DMS114 treated with DMSO at 0.1 percent for 48 hours (cell line): ENCODE data around the gene TRERF1.

Experiments used
- DNase-seq: peaks from one replicate; lab custom pipeline; 2025; ENCODE audit not compliant: unreplicated experiment; lab: John Stamatoyannopoulos, UW

Gene TRERF1

DNA sequence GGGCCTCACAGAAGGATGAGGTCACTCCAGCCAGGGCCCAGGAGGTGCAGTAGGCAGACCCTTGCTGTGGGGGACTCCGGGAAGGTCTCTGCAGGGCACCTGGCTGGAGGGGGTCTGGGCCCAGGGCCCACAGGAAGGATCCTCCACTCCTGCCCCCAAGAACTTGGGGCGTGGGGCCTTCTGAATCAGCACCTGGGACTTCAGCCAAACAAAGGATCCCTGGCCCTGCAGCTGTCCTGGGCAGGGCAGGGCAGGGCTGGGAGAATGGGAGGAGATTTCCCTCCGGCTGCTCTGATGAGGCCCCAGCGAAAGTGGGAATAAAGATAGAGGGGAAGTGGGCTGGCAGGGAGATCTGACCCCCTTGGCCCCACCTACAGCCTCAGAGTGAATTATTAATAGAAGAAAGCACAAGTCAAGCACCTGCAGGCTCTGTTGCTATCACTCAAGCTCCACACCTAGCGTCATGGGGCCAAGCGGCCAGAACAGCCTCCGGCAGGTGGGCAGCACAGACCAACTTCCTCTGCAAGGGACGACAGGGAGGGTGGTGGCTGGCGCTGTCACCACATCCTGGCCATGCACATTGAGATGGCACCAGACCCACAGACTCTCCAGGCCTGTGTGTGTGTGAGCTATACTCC, 172.5 kb downstream of the TRERF1 start:
- no peak for DNase-seq

DNA sequence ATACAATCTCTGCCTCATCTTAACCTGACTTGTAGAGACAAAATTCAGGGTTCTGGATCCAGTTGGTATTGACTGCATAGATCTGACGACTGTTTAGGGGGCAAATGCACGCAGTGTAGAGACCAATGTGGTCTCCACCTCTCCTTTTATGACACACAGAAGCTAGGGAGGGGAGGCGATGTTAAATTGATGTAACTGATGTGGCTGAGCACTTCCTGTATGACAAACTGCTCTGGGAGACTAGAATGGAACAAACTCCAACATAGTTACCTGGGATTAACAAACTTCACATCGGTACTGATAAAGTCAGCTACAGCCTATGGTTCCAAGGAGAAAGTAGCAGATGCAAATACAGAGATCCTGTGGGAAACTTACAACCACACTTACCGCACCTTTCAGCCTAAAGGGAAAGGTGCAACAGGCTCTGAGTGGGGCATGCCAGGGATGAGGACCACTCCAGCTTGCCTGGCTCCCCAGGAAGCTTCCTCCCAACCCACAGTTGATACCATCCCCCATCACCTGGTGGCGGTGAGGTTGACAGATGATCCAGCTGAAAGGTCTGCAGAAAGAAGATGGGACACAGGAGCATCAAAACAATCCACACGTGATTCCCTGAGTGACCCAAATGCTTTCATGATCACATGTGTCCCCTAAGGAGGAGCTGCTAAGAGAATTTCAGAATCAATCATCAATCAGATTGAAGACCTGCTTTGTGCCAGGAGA, 173.4 kb downstream of the TRERF1 start:
- no peak for DNase-seq

DNA sequence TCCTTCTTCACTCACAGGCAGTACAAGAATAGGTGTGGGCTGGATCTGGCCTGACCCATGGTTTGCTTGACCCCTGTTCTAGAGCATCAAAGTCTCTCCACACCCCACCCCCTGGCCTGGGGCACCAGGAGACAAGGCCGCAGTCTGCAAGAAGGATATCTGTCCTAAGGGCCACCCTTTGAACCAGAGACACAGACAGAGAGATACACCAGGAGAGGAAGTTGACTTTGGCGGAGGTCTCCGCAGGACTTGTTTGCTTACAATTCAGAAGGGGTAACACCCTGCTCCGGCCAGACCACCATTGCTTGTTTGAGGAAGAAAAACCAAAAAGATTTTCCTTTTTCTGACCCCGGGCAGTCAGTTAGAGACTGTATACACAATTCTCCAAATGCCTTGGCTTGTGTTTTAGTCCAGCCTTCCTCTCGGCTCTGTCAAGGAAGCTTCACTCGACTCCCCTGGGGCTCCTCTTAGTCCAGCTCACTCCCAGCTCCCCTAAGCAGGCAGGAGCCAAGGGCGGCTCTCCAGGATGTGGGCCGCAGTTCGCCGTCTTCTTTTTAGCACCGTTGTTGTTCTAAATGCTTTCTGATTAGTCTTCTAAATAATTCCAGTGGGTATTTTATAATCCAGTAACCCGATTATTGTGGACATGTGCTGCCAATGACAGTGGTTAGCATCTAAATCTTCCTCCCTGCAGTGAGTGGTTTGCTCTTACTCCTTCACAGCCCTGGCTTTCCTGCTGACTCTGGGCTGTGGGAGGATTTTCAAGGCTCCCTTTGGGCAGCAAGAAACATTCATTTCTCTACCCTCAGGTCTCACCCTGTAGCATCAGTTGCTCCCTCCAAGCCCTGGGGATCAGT, 175.5 kb downstream of the TRERF1 start:
- DNase-seq = no peak

DNA sequence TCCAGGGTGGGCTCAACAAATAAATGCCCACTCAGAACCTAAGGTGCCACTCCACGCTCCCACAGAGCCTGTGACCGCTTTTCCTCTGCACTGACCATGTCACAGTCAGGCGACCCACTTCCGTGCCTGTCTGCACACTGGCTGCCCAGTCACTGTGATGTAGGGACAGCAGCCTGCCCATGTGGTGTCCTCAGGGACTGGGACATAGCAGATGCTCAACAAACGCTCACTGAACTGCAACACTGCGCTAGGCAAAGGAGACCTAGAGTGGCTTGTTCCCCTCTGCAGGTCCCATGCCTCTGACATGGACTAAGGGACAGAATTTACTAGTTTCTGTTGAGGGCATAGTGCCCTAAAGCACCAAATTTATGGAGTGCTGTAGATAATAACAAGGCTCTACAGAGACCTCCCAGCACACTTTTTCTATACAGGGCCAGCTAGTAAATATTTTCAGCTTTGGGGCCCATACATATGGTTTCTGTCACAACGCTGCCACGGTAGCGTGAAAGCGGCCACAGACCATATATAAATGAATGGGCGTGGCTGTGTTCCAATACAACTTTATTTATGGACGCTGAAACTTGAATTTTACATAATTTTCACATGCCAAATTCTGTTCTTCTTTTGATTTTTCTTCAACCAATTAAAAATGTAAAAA, 176.2 kb downstream of the TRERF1 start:
- DNase-seq = no peak

DNA sequence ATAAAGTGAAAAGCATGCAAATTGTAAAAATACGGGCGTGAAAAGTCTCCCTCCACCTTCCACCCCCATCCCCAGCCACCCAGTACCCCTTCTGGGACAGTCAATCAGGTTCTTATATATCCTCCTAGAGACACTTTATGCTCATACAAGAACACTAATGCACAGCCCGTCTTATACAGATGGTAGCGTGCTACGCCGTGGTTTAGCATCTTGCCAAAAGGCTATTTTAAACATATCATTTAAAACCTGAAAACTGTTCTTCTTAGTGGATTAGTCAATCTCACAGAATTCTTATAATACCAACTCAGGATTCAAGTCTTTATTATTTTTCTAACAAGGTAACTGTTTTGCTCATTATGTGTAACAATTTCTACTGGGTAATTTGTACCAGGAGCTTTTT, 176.8 kb downstream of the TRERF1 start:
- no peak for DNase-seq

DNA sequence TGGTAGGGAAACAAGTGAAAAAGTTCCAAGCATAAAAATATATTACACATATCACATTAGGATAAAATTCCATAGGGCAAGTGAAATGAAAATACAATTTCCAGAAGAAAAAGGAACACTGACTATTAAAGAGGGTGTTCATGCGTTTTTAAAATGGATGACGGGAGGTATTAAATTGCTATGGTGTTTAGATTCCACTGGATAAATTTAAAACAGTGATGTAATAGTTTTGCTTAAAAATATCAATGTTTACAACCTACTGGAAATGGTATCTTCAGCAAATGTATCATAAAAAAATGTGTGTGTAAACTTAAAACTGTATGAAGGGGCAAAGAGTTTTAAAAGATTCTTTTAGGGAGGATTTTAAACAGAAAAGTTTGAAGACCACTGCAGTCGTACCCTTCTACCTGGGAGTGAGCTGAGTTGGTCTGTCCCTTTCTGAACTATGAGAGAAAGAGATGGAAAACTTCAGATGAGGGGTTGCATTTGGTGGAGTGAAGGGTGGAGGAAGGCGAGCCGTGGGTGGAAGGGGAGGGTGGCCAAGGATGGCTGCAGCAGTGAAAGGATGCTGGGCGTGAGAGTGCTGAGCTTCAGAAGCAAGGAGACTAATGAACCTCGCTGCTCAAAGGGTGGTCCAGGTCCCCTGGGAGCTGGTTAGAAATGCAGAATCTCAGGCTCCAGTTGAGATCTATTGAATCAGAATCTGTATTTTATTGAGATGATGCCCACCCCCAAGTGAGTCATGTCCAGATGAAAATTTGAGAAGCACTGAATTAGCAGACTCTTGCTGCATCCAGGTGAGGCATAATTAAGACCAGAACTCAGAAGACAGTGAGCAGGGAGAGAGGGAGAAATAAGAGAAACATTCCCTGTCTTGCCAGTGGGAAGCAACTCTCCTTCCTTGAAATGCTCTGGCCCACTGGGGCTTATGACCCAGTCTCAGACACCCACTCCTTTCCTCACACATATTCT, 179.6 kb downstream of the TRERF1 start:
- no peak for DNase-seq

DNA sequence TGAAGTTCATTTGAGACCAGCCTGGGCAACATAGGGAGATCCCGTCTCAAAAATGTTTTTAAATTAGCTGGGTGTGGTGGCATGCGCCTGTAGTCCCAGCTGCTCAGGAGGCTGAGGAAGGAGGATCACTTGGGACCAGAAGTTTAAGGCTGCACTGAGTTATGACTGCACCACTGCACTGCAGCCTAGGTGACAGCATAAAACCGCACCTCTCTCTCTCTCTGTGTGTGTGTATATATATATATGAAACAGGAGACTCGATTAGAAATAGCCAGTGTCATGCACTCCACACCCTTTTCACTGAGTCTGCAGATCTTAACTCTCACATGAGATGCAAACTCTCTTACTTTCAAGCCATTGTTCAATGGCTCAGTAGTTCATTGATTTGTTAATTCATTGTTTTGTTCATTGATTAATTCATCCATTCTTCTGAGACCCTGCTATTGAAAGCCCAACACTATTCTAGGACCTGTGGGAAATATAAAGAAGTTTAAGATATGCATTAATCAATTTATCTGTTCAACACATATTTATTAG, 181.7 kb downstream of the TRERF1 start:
- DNase-seq = no peak

DNA sequence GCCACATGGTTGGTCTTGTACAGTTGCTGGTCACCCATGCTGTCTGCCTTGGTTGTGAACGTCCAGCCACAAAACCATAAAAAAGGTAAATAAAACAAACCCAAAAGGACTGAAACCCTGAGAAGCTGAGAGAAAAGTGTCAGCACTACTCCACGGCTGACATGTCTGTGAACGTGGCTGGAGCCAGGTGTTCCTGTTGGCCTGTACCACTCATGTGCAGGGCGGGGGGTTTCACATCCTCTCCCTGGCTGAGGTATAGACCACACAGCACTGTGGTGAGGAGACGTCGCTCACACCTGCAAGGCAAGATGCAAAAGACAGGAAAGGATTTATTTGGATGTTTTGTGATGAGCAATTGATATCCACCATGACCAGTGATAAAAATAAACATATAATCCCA, 182.2 kb downstream of the TRERF1 start:
- no peak for DNase-seq

DNA sequence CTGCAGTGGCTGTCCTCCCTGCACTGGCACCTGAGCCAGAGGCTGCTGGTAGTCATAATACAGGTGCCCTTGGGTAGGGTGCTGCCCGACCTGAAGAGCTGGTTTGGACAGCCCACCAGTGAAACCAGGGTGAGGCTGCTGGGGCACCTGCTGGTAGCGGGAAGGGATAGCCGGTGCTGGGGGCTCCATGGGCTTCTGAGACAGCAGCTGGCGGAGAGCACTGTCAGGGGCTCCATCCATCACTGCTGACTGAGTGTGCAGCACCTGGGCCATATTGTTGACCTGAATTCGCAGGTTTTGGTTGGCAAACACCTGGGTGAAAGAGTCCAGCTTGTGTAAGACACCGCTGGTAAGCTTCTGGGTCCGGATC, 182.9 kb downstream of the TRERF1 start:
- DNase-seq = no peak

DNA sequence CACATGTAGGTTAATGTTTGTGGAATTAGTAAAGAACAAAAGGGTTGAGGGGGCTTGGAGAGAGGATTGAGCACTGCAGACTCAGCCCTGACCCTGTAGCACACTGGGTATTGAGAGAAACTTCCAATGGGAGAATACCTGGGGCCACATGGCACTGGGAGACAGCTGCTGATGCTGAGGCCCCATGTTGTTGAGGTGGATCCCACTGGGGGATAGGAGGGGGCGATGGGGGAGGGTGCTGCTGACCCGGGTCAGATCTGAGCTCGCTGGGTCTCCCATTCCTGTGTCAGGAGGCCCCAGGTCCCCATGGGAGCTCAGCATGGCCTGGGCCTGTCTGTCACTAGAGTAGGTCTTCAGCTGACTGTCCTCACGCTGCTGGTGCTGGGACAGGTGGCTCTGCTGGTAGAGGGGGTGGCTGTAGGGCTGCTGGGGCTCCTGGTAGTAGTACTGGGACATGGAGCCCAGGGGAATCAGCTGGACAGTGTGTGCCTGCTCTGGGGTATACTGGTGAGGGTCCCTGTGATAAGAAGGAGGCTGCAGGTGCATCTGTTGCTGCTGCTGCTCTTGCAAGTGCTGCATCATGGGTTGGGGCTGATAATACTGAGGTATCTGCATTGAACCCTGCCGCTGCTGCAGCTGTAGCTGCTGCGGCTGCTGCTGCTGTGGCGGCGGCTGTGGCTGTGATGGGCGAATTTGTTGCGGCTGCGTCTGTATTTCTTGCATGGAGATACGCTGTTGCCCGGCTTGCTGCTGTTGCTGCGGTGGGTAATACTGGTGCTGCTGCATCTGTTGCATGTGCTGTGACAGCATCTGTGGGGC, 183.5 kb downstream of the TRERF1 start:
- DNase-seq = no peak

DNA sequence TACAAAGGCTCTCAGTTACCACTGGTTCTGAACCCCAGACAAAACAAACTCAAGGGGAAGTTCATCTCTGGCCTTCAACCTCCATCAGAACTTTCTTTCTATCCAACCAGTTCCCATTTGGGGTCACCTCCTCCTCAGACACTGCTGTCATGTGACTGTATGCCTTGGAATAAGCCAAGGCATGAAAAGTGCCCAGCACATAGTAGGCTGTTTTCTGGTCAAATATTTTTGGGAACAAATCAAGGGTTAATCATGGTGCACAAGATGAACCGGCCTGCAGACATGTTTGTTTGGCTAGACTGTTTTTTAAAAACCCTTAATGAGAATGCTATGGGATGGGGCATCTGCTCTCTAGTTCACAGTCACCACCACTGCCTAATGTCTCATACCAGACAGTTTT, 185.2 kb downstream of the TRERF1 start:
- DNase-seq = no peak

DNA sequence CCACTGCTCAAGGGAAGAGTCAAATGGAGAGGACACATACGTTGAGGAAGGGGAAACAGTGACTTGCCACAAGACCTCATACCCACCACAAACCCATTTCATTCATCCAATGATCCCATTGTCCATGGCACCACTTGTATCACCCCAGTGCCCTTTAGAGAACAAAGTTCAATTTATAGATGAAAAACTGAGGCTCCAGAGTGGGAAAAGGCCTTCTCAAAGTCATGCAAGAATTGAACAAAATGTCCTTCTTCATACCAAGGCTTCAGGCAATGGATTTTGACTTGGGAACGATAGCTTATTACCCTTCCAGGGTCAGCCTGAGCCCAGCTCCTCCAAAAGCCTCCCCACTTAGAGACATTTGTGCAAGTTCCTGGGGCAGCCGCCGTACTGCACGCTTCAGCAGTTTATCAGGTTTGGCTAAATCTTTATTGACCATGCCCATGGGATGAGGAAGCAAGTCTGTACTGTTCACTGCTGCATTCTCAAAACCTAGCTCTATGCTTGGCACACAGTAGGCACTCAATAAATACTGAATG, 186.8 kb downstream of the TRERF1 start:
- DNase-seq = no peak

DNA sequence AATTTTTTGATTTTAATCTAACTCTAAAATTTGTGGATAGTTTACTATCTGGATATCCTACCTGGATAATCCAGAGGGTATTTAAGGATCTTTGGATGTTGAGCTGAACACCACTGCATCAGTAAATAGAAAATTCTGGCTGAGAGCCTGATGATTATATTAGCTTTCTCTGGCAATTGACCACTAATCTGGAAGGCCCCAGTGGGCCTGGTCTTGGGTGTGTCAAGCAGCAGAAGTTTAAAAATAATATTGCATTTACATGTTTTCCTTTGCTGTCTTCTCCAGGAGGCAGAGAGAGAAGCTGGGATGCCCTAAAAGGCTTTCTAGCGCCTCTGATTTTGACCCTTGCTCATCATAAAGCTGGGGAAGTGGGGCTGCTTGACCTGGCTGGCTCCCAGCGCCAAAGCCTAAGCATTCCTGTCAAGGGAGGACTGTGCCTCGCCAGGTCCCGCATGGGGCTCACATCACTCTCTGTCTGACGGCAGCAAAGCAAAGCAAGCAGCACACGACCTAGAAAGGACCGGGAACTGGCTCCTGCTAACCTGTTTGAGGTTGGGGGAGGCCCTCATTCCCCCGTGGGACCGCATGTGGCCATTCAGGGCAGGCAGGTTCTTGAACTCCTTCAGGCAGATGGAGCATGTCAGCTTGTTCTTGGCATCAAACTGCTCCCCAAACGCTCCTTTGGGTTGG, 187.4 kb downstream of the TRERF1 start:
- DNase-seq = no peak

DNA sequence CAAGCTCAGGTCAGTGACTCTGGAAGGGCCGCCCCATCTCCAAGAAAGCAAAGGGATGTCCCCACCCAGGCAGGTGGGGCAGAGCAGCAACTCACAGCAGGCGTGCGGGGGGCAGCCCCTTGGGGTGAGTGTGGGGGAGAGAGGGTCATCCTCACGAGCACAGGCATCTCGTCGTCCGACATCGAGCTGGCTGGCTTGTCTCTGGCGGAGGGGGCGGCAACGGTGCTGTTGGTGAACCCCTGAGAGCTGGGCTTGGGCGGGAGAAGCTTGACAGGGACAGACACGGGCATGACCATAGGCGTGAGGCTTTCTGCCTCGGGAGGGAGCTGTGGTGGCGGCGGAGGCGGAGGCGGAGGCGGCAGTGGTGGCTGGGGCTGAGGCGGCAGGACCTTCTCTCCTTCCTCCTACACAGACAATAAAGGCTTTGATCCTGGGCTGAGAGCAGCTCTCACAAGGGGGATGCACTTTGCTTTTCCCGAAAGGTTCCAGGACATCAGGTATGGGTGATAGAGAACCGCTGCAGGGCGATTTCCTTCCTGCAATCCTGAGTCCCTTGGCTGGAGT, 188.5 kb downstream of the TRERF1 start:
- no peak for DNase-seq

DNA sequence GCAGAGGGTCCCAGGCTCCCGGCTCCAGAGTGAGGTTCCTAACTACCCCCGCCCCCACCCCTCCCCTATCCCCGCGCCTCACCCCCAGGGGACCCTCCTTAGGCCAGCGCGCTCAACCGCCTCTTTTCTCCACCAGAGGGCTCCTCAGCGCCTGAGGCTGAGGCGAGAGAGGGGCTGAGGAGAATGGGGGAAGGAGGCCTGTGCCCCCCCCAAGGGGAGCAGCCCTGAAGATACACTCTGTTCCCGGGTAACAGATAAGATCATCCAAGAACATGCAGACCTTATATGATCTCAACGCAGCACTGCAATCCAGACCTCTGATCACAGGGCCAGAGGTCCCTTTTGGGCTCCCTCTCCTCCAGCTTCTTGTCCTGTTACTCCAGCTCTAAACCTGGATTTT, 190.8 kb downstream of the TRERF1 start:
- no peak for DNase-seq

DNA sequence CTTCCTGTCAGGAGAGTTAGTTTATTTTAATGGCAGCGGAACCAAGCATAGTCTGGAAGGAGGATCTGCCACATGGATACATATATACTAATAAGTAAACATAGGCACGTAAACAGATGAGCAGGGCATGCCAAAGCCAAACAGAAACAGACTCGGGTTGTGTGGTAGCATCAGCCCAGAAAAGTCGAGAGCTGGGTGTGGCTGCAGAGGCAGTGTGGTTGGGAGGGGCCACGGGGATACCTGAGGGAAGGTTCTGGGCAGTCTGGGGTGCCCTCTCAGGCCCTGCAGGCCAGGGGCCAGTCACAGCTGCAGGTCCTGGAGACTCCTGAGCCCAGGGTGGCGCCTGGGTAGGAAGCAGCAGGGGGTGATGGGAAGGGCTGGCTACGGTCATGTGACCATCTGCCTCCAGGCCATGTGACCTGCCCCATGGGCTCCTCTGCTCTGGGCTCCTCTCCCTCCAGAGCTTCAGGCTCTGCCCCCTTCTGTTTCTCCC, 191.3 kb downstream of the TRERF1 start:
- DNase-seq = no peak

DNA sequence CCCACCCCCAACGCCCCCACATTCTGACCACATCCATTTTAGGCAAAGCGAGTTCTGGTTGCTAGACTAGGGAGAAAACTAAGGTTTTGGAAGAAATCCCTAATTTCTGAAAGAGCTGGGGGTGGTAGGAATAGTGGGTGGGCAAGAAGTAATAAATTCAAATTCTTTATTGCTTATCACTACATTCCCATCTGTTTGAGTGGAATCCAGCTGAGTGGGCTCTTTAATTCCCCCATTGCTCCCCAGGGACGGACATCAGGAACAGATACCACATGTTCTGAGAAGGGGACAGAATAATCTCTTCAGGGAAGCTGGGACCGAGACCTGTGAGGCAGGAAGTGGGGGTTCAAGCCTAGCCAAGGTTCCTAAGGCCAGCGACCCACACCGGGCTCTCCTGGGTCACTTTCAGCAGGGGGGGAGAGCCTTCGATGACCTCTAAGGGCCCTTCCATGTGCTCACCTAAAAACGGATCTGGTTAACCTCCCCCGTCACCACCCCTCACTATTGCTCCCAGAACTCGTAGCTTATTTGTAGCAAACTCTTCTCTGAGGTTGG, 191.8 kb downstream of the TRERF1 start:
- DNase-seq = no peak

DNA sequence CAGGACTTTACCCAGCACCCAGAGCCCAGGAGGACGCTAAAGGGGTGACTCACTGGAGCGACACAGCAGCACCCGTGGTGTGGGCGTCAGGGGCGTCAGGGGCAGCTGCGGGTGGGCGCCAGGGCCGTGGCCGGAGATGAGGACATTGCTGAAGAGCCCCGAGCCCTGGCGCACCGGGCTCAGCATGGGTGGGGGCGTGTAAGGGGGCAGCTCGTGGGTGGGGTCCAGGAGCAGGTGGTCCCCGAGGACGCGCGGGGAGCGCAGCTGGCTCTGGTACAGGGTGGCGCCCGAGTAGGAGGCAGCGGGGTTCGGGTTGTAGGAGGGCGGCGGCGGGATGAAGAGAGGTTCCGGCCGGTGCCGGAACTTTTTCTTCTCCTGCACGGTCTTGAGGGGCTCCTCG, 192.4 kb downstream of the TRERF1 start:
- DNase-seq = no peak
